Astrocyte (in vitro differentiated cells and primary cell): ENCODE measurements around the gene FAM240A.

Experiments
- EZH2 ChIP-seq: IDR thresholded peaks from 2 replicates; pipeline ENCODE4 v1.6.1; 2012; ENCODE audit warnings: mild to moderate bottlenecking, low read length, inconsistent platforms; ENCODE audit not compliant: insufficient read depth
- TF ChIP-seq, protein P1 (sequence below): IDR thresholded peaks from 2 replicates; pipeline ENCODE4 v1.5.1; 2011; ENCODE audit warnings: low read depth, mild to moderate bottlenecking, inconsistent platforms, low read length, moderate library complexity; ENCODE audit not compliant: insufficient read depth

DNA sequence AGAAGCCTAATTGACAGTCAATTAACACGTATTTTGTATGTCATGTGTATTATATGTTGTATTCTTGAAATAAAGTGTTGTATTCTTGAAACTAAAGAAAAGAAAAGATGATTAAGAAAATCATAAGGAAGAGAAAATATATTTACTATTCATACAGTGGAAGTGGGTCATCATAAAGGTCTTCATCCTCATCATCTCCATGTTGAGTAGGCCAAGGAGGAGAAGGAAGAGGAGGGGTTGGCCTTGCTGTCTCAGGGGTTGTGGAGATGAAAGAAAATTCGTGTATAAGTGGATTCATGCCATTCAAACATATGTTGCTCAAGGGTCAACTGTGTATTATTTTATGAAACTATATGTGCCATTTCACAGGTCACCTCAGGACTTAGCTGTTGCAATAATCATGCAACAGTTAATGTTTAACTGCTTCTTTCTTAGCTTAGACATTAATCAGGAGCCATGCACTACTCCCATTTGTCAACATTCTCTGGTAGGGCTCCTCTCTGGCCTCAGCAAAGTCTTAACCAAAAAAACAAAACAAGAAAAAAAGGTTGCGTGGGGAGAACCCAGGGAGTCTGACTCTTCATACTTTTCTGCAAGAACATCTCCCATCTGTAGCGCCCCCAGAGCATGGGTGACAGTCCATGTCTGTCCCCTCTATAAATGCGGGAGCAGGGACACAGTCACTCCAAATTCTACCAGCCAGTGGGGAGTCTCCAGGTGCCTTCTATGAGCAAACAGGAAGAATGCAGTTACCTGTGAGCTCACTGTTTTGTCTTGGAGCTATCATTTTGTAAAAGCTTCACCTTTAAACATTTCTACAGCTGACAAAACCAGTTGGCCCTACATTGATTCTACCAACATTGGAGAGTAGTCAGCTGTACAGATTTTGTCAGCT is 26.3 kb upstream of the FAM240A start:
- TF ChIP-seq, protein P1, sequence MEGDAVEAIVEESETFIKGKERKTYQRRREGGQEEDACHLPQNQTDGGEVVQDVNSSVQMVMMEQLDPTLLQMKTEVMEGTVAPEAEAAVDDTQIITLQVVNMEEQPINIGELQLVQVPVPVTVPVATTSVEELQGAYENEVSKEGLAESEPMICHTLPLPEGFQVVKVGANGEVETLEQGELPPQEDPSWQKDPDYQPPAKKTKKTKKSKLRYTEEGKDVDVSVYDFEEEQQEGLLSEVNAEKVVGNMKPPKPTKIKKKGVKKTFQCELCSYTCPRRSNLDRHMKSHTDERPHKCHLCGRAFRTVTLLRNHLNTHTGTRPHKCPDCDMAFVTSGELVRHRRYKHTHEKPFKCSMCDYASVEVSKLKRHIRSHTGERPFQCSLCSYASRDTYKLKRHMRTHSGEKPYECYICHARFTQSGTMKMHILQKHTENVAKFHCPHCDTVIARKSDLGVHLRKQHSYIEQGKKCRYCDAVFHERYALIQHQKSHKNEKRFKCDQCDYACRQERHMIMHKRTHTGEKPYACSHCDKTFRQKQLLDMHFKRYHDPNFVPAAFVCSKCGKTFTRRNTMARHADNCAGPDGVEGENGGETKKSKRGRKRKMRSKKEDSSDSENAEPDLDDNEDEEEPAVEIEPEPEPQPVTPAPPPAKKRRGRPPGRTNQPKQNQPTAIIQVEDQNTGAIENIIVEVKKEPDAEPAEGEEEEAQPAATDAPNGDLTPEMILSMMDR, result no peak
- no peak for TF ChIP-seq EZH2
